ENCODE measurements around the gene ZNF70. TPM values are rescaled to one million over a fixed set of nuclear protein-coding genes. Genes with fewer than 3 reads are reported as not detected.

ZNF70 gene
- total and polyA plus RNA-seq, 2 of the 13 experiments (the other 11 are each of a cell fraction or from before 2014, with no cell fraction given) = 0.62 to 3.6 TPM

DNA sequence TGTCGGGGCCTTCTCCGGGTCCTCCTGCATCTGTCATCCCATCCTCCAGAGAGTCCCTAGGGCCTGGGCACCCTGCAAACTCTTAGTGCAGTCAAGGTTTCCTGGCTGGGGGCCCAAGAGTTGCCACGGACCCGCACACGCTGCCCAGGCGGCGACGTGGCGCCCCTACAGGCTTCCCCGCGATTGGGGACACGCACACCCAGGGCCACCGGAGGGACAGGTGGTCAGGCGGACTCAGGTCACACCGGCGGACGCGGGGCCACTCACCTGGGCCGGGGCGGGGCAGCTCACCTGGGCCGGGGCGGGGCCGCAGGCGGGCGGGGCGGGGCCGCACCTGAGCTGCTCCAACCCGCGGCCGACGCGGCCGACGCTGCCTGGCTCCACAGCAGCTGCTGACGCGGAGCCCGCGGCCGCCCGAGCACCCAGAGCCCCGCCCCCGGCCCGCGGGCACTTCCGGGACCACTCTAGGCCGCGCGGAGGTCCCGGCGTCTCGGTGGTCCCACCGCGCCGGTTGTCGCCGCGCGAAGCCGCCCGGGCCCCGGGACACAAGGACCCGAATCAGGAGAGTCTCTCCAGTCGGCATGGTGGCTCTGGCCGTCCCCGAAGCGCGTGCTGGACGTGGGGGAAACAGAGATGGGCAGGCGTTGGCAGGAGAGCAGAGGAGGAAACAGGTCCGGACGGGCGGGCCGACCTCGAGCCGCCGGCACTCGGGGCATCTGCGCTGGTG, at the start of gene ZNF70 (continued):
- TF ChIP-seq, protein P1, sequence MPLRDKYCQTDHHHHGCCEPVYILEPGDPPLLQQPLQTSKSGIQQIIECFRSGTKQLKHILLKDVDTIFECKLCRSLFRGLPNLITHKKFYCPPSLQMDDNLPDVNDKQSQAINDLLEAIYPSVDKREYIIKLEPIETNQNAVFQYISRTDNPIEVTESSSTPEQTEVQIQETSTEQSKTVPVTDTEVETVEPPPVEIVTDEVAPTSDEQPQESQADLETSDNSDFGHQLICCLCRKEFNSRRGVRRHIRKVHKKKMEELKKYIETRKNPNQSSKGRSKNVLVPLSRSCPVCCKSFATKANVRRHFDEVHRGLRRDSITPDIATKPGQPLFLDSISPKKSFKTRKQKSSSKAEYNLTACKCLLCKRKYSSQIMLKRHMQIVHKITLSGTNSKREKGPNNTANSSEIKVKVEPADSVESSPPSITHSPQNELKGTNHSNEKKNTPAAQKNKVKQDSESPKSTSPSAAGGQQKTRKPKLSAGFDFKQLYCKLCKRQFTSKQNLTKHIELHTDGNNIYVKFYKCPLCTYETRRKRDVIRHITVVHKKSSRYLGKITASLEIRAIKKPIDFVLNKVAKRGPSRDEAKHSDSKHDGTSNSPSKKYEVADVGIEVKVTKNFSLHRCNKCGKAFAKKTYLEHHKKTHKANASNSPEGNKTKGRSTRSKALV (CRISPR knock-in tag; IDR thresholded peaks at IDR 0.05) = peak; percentile 31; the same call in 1 of the 2 replicates
- TF ChIP-seq PHF21A (CRISPR knock-in tag; IDR thresholded peaks at IDR 0.05) = peak; percentile 27; the same call in 1 of the 2 replicates
- peak; percentile 67; the same call in 1 of the 2 replicates for TF ChIP-seq KDM5B (CRISPR knock-in tag; IDR thresholded peaks at IDR 0.05; ENCODE audit: borderline replicate concordance)
- no peak for TF ChIP-seq NFKBIZ (CRISPR knock-in tag; IDR thresholded peaks at IDR 0.05)
- TF ChIP-seq GLI4 (CRISPR knock-in tag; IDR thresholded peaks at IDR 0.05; ENCODE audit: borderline replicate concordance) = no peak
- TF ChIP-seq, protein P2, sequence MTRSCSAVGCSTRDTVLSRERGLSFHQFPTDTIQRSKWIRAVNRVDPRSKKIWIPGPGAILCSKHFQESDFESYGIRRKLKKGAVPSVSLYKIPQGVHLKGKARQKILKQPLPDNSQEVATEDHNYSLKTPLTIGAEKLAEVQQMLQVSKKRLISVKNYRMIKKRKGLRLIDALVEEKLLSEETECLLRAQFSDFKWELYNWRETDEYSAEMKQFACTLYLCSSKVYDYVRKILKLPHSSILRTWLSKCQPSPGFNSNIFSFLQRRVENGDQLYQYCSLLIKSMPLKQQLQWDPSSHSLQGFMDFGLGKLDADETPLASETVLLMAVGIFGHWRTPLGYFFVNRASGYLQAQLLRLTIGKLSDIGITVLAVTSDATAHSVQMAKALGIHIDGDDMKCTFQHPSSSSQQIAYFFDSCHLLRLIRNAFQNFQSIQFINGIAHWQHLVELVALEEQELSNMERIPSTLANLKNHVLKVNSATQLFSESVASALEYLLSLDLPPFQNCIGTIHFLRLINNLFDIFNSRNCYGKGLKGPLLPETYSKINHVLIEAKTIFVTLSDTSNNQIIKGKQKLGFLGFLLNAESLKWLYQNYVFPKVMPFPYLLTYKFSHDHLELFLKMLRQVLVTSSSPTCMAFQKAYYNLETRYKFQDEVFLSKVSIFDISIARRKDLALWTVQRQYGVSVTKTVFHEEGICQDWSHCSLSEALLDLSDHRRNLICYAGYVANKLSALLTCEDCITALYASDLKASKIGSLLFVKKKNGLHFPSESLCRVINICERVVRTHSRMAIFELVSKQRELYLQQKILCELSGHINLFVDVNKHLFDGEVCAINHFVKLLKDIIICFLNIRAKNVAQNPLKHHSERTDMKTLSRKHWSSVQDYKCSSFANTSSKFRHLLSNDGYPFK (CRISPR knock-in tag; IDR thresholded peaks at IDR 0.05; ENCODE audit: borderline replicate concordance) = no peak
- no peak for TF ChIP-seq ZNF558 (CRISPR knock-in tag; IDR thresholded peaks at IDR 0.05; ENCODE audit: borderline replicate concordance)
- no peak for TF ChIP-seq PCBP1 (IDR thresholded peaks at IDR 0.05; ENCODE audit: borderline replicate concordance, low read depth, low read length)
- peak; percentile 67 for TF ChIP-seq SP2 (CRISPR knock-in tag; IDR thresholded peaks at IDR 0.05)
- TF ChIP-seq, protein P3, sequence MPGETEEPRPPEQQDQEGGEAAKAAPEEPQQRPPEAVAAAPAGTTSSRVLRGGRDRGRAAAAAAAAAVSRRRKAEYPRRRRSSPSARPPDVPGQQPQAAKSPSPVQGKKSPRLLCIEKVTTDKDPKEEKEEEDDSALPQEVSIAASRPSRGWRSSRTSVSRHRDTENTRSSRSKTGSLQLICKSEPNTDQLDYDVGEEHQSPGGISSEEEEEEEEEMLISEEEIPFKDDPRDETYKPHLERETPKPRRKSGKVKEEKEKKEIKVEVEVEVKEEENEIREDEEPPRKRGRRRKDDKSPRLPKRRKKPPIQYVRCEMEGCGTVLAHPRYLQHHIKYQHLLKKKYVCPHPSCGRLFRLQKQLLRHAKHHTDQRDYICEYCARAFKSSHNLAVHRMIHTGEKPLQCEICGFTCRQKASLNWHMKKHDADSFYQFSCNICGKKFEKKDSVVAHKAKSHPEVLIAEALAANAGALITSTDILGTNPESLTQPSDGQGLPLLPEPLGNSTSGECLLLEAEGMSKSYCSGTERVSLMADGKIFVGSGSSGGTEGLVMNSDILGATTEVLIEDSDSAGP (CRISPR knock-in tag; IDR thresholded peaks at IDR 0.05; ENCODE audit: borderline replicate concordance) = peak; percentile 73; the same call in 1 of the 2 replicates
- no peak for TF ChIP-seq ZFP82 (CRISPR knock-in tag; IDR thresholded peaks at IDR 0.05; ENCODE audit: borderline replicate concordance)
- TF ChIP-seq, protein P4, sequence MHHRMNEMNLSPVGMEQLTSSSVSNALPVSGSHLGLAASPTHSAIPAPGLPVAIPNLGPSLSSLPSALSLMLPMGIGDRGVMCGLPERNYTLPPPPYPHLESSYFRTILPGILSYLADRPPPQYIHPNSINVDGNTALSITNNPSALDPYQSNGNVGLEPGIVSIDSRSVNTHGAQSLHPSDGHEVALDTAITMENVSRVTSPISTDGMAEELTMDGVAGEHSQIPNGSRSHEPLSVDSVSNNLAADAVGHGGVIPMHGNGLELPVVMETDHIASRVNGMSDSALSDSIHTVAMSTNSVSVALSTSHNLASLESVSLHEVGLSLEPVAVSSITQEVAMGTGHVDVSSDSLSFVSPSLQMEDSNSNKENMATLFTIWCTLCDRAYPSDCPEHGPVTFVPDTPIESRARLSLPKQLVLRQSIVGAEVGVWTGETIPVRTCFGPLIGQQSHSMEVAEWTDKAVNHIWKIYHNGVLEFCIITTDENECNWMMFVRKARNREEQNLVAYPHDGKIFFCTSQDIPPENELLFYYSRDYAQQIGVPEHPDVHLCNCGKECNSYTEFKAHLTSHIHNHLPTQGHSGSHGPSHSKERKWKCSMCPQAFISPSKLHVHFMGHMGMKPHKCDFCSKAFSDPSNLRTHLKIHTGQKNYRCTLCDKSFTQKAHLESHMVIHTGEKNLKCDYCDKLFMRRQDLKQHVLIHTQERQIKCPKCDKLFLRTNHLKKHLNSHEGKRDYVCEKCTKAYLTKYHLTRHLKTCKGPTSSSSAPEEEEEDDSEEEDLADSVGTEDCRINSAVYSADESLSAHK (CRISPR knock-in tag; IDR thresholded peaks at IDR 0.05; ENCODE audit: borderline replicate concordance) = no peak
- no peak for TF ChIP-seq ZNF382 (CRISPR knock-in tag; IDR thresholded peaks at IDR 0.05; ENCODE audit: borderline replicate concordance)
- TF ChIP-seq SRY (CRISPR knock-in tag; IDR thresholded peaks at IDR 0.05) = peak; percentile 58; the same call in 1 of the 2 replicates
- no peak for TF ChIP-seq HMGA1 (CRISPR knock-in tag; conservative IDR thresholded peaks at IDR 0.05)
- TF ChIP-seq, protein P5, sequence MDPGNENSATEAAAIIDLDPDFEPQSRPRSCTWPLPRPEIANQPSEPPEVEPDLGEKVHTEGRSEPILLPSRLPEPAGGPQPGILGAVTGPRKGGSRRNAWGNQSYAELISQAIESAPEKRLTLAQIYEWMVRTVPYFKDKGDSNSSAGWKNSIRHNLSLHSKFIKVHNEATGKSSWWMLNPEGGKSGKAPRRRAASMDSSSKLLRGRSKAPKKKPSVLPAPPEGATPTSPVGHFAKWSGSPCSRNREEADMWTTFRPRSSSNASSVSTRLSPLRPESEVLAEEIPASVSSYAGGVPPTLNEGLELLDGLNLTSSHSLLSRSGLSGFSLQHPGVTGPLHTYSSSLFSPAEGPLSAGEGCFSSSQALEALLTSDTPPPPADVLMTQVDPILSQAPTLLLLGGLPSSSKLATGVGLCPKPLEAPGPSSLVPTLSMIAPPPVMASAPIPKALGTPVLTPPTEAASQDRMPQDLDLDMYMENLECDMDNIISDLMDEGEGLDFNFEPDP (CRISPR knock-in tag; conservative IDR thresholded peaks at IDR 0.05) = no peak
- no peak for TF ChIP-seq SP140L (CRISPR knock-in tag; IDR thresholded peaks at IDR 0.05; ENCODE audit: borderline replicate concordance)
- no peak for TF ChIP-seq TGIF2 (CRISPR knock-in tag; IDR thresholded peaks at IDR 0.05)
